Measurements from ENCODE around the gene NRF1. TPM values are rescaled to one million over a fixed set of nuclear protein-coding genes. Genes with fewer than 3 reads are reported as not detected.

NRF1 gene
- total RNA-seq, 1 experiment from 2014 or later: 19.3 TPM

GRCh38 chr7:129784783-129785684, 173.5 kb downstream of the NRF1 start:
- no peak for TF ChIP-seq CTCF (conservative IDR thresholded peaks at IDR 0.05)
- Histone ChIP-seq H4K91ac (ENCODE audit: insufficient read length, low read depth, low read length) (no peak overlapping the region), H3K4me2 (ENCODE audit: insufficient read depth, insufficient read length, low read length) (peak overlapping the region; percentile 20), H2AK5ac (ENCODE audit: insufficient read length, low read length) (no peak overlapping the region), H4K8ac (replicated peaks; ENCODE audit: insufficient read length, low read depth, low read length) (no peak overlapping the region), H3K27ac (ENCODE audit: insufficient read length, low read depth, low read length) (no peak overlapping the region), H3K9ac (ENCODE audit: extremely low read depth, insufficient read length, low read length) (no peak overlapping the region), H3K23ac (ENCODE audit: insufficient read length, low read depth, low read length) (no peak overlapping the region), H2BK12ac (ENCODE audit: insufficient read length, low read depth, low read length) (no peak overlapping the region), H3K4ac (ENCODE audit: low read depth, low read length) (no peak overlapping the region), H3K14ac (ENCODE audit: insufficient read depth, low read length) (no peak overlapping the region; the same call in 1 of the 2 replicates), H3K18ac (ENCODE audit: insufficient read length, low read depth, low read length) (no peak overlapping the region), H3K4me1 (ENCODE audit: insufficient read depth, low read length) (peaks cover 8% of the 10 kb centered on the region; the same call in 1 of the 2 replicates), H3K79me2 (ENCODE audit: insufficient read depth, low read length) (no peaks in the 10 kb centered on the region), H2BK120ac (ENCODE audit: low read depth, low read length, poor library complexity, severe bottlenecking) (no peak overlapping the region), H2BK15ac (ENCODE audit: low read depth, low read length) (no peak overlapping the region), H3K56ac (ENCODE audit: insufficient read length, low read depth, low read length) (no peak overlapping the region), H3K9me3 (ENCODE audit: control insufficient read depth, low read depth, low read length) (no peaks in the 10 kb centered on the region), H3K23me2 (ENCODE audit: insufficient read length, low read depth, low read length, poor library complexity, severe bottlenecking) (peaks cover 19% of the 10 kb centered on the region), H2AFZ (ENCODE audit: low read length) (no peak overlapping the region), H2BK5ac (ENCODE audit: insufficient read length, low read length) (no peak overlapping the region), H3K79me1 (ENCODE audit: insufficient read depth, low read depth, low read length, poor library complexity, severe bottlenecking) (no peaks in the 10 kb centered on the region), H4K5ac (ENCODE audit: insufficient read length, low read depth, low read length) (no peak overlapping the region), H4K20me1 (ENCODE audit: control insufficient read depth, insufficient read depth, insufficient read length) (no peaks in the 10 kb centered on the region), H3K27me3 (ENCODE audit: insufficient read depth, low read length) (peaks cover 83% of the 10 kb centered on the region), H2BK20ac (ENCODE audit: low read depth, low read length, poor library complexity, severe bottlenecking) (no peak overlapping the region), H3T11ph (ENCODE audit: low read length) (no peak overlapping the region)
- Mint-ChIP-seq H3K4me1 (peaks cover 31 to 48% of the 10 kb centered on the region in 2 experiments), H3K36me3 (ENCODE audit: insufficient read depth in 1 of 3, low read depth in 3 of 3) (peaks cover 0 to 3% (median 0%) of the 10 kb centered on the region in 3 experiments; a peak in 1 of 7 replicates), H3K9me3 (peaks cover 0 to 6% of the 10 kb centered on the region in 2 experiments; a peak in 1 of 5 replicates), H3K4me3 (peak overlapping the region; percentile 27 to 73; a peak in 4 of 5 replicates), H3K27ac (no peak overlapping the region), H3K27me3 (ENCODE audit: low read depth) (peaks cover 92% of the 10 kb centered on the region)
- peak; percentile 52 for DNase-seq
- no CpG with 5 or more reads among the region's 37 CpGs for WGBS (ENCODE audit: extremely low coverage, insufficient read length, low lambda C conversion rate)
